Endothelial cell of umbilical vein (primary cell): ENCODE data around the gene ABCA8. TPM values are rescaled to one million over a fixed set of nuclear protein-coding genes. Genes with fewer than 3 reads are reported as not detected.

Experiments
- BruUV-seq: library from RNA; stranded (reverse); fragments of 400-500 nt; replicated peaks from 2 replicates; lab custom pipeline; 2021; lab: Mats Ljungman, UMichigan
- CTCF ChIA-PET: fragments of 300-600, 350-600 bp; sonication (Branson Sonifier 250); formaldehyde crosslinking; loops from one replicate; lab custom pipeline; 2021; ENCODE audit warnings: antibody characterized with exemption, inconsistent platforms; lab: Charles Lee
- POLR2A ChIA-PET: fragments of 300-600, 350-600 bp; sonication (Branson Sonifier 250); formaldehyde crosslinking; loops from one replicate; lab custom pipeline; 2021; ENCODE audit warnings: antibody characterized with exemption, inconsistent platforms; lab: Charles Lee
- DNase-seq: peaks from one replicate; pipeline ENCODE4 v3.0.0-alpha.2; 2011; ENCODE audit warnings: low read depth, low spot score
- FAIRE-seq: peaks from 2 replicates; lab custom pipeline; 2011; peaks lifted over from hg19 to GRCh38; lab: Jason Lieb, UNC
- H2AFZ ChIP-seq: 2 replicates; pipeline ENCODE4 v1.6.0; 2012; ENCODE audit warnings: low read depth, low read length, control low read depth, inconsistent platforms
- H3K27ac ChIP-seq: 2 replicates; pipeline ENCODE4 v1.5.1; 2011; ENCODE audit warnings: low read depth, mild to moderate bottlenecking, control low read depth, low read length, moderate library complexity; ENCODE audit not compliant: insufficient read depth
- H3K27me3 ChIP-seq, 2 experiments: 2 replicates each; pipeline versions ENCODE4 v1.6.0 to v1.6.1; 2011; ENCODE audit warnings: low read length in 2 of 2, mixed read lengths in 1 of 2; ENCODE audit not compliant: control insufficient read depth in 2 of 2, insufficient read depth in 2 of 2
- H3K36me3 ChIP-seq, 2 experiments: 2 replicates in 1 of 2; 3 replicates in 1 of 2; pipeline ENCODE4 v1.5.1; 2011; ENCODE audit warnings: low read length in 2 of 2, mild to moderate bottlenecking in 1 of 2, moderate library complexity in 1 of 2; ENCODE audit not compliant: control insufficient read depth in 2 of 2, insufficient read depth in 2 of 2; ENCODE audit errors: extremely low read depth in 1 of 2
- H3K4me1 ChIP-seq: 3 replicates; pipeline ENCODE4 v1.5.1; 2011; ENCODE audit warnings: mild to moderate bottlenecking, low read length; ENCODE audit not compliant: control insufficient read depth, insufficient read depth; ENCODE audit errors: extremely low read depth
- H3K4me2 ChIP-seq: 2 replicates; pipeline ENCODE4 v1.6.1; 2011; ENCODE audit warnings: low read length, control low read depth, mixed read lengths; ENCODE audit not compliant: insufficient read depth
- H3K4me3 ChIP-seq, 3 experiments: fragments of 200-600 bp in 1 of 3; sonication (generic), shearing (Covaris generic) in 1 of 3; replicated peaks in 1 of 3; 2 replicates each; pipeline ENCODE4 v1.5.1; 2011 to 2016; ENCODE audit warnings: control low read depth in 3 of 3, low read length in 3 of 3, mild to moderate bottlenecking in 2 of 3, inconsistent platforms in 1 of 3, low read depth in 1 of 3, moderate library complexity in 1 of 3; ENCODE audit not compliant: insufficient read depth in 1 of 3
- H3K79me2 ChIP-seq: 2 replicates; pipeline ENCODE4 v1.6.0; 2012; ENCODE audit warnings: low read length, inconsistent platforms; ENCODE audit not compliant: control insufficient read depth, insufficient read depth
- H3K9ac ChIP-seq: replicated peaks from 2 replicates; pipeline ENCODE3; 2011; ENCODE audit warnings: low read length, control low read depth; ENCODE audit not compliant: insufficient read depth; ENCODE audit errors: extremely low read depth
- H3K9me1 ChIP-seq: replicated peaks from 3 replicates; pipeline ENCODE4 v1.6.0; 2011; ENCODE audit warnings: mild to moderate bottlenecking, low read length; ENCODE audit not compliant: control insufficient read depth, insufficient read depth; ENCODE audit errors: extremely low read depth
- H3K9me3 ChIP-seq: replicated peaks from 2 replicates; pipeline ENCODE4 v1.5.1; 2012; ENCODE audit warnings: low read length, inconsistent platforms; ENCODE audit not compliant: control insufficient read depth, insufficient read depth
- H4K20me1 ChIP-seq: replicated peaks from 2 replicates; pipeline ENCODE3; 2011; ENCODE audit warnings: mild to moderate bottlenecking, low read length; ENCODE audit not compliant: control insufficient read depth, insufficient read depth; ENCODE audit errors: extremely low read depth
- EZH2 ChIP-seq: IDR thresholded peaks from 2 replicates; pipeline ENCODE4 v1.6.1; 2012; ENCODE audit warnings: borderline replicate concordance, low read depth, mild to moderate bottlenecking, moderate library complexity, low read length, inconsistent platforms; ENCODE audit not compliant: severe bottlenecking
- FOS ChIP-seq: IDR thresholded peaks from 2 replicates; pipeline ENCODE4 v1.6.1; 2011; ENCODE audit warnings: mild to moderate bottlenecking, low read length, moderate library complexity, borderline replicate concordance; ENCODE audit not compliant: insufficient read depth
- GATA2 ChIP-seq: IDR thresholded peaks from 2 replicates; pipeline ENCODE4 v1.7.0; 2011; ENCODE audit warnings: low read depth, mild to moderate bottlenecking, moderate library complexity, mixed read lengths, low read length; ENCODE audit not compliant: insufficient read length, insufficient read depth
- JUN ChIP-seq: IDR thresholded peaks from 2 replicates; pipeline ENCODE4 v1.6.1; 2011; ENCODE audit warnings: borderline replicate concordance, low read depth; ENCODE audit not compliant: insufficient read length, insufficient read depth
- MYC ChIP-seq: IDR thresholded peaks from one replicate; pipeline ENCODE4 v1.6.1; 2011; ENCODE audit warnings: mild to moderate bottlenecking, low read depth, low read length
- POLR2A ChIP-seq: IDR thresholded peaks from 2 replicates; pipeline ENCODE4 v1.6.1; 2012; ENCODE audit warnings: low read depth, mild to moderate bottlenecking, control low read depth, low read length
- POLR2AphosphoS5 ChIP-seq: IDR thresholded peaks from 2 replicates; pipeline ENCODE4 v1.6.1; 2012; ENCODE audit warnings: low read depth, mild to moderate bottlenecking, control low read depth, low read length, moderate library complexity; ENCODE audit not compliant: insufficient read depth
- dilution Hi-C: fragments of 300-500 bp; cut with MboI; formaldehyde crosslinking; loops from one replicate; pipeline ENCODE4 v1.15.0; 2019; ENCODE audit warnings: low sequenced_read_pairs; ENCODE audit not compliant: extremely low pct_ligation_motif_present
- intact Hi-C: fragments of 100-400 bp; cut with micrococcal nuclease; formaldehyde crosslinking; loops from one replicate; pipeline ENCODE4 v1.10.0; 2022
- polyA plus RNA-seq, 4 experiments: library from polyadenylated mRNA; depleted of rRNA in 3 of 4; stranded (reverse) in 3 of 4; unstranded in 1 of 4; fragments of >200 nt; gene quantifications; 2 replicates each; pipeline versions ENCODE4 v1.2.1 to v1.2.3, GENCODE V29; 2011 to 2012; ENCODE audit warnings: missing spikeins in 1 of 4
- total RNA-seq: library from RNA; stranded (reverse); gene quantifications from 2 replicates; pipeline ENCODE4 v1.2.3, GENCODE V29; 2021
- TF ChIP-seq, protein P1 (sequence below), 2 donors: IDR thresholded peaks; 1 replicate in 1 of 2; 2 replicates in 1 of 2; pipeline ENCODE4 v1.5.1; 2011; ENCODE audit warnings: low read length in 2 of 2, mild to moderate bottlenecking in 2 of 2, moderate library complexity in 2 of 2, control low read depth in 1 of 2, inconsistent platforms in 1 of 2, low read depth in 1 of 2; ENCODE audit not compliant: insufficient read depth in 1 of 2; ENCODE audit errors: extremely low read depth in 1 of 2
- TF ChIP-seq, protein P2 (sequence below): IDR thresholded peaks from 2 replicates; pipeline ENCODE4 v1.6.1; 2011; ENCODE audit not compliant: insufficient read depth, insufficient read length

Gene ABCA8
- total and polyA plus RNA-seq, 2 donors (not counting 3 experiments of a cell fraction or from before 2014, with no cell fraction given): 0.99 to 1.7 TPM

DNA sequence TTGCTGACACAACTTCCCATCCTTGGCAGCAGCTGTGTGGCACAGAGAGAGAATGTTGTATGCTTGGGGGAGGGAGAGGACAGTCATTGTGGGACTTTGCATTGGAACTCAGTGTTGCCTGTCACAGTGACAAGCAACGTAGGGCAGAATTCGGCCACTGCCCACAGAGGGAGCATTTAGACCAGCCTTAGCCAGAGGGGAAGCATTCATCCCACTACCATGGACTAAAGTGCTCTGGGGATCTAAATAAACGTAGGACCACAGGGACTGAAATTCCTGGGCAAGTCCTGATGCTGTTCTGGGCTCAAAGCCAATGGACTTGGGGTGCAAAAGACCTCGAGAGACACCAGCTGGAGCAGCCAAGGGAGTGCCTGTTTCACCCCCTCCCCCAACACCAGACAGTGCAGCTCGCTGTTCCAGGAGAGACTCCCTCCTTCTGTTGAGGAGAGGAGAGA, 44.9 kb downstream of the ABCA8 start:
- DNase-seq: no peak
- Histone ChIP-seq H3K9me3 (no peaks in the 10 kb centered on the region), H3K9me1 (no peaks in the 10 kb centered on the region), H3K27me3 (no peaks in the 10 kb centered on the region), H3K9ac (no peak overlapping the region), H3K4me2 (no peak overlapping the region), H3K36me3 (no peaks in the 10 kb centered on the region), H4K20me1 (no peaks in the 10 kb centered on the region), H3K27ac (no peak overlapping the region), H2AFZ (no peak overlapping the region), H3K4me3 (no peak overlapping the region), H3K4me1 (peaks cover 13% of the 10 kb centered on the region), H3K79me2 (no peaks in the 10 kb centered on the region)
- FAIRE-seq: no peak
- intact Hi-C loops: no loop called here
- BruUV-seq: no TSS peak
- no peak for TF ChIP-seq GATA2
- TF ChIP-seq, protein P1, sequence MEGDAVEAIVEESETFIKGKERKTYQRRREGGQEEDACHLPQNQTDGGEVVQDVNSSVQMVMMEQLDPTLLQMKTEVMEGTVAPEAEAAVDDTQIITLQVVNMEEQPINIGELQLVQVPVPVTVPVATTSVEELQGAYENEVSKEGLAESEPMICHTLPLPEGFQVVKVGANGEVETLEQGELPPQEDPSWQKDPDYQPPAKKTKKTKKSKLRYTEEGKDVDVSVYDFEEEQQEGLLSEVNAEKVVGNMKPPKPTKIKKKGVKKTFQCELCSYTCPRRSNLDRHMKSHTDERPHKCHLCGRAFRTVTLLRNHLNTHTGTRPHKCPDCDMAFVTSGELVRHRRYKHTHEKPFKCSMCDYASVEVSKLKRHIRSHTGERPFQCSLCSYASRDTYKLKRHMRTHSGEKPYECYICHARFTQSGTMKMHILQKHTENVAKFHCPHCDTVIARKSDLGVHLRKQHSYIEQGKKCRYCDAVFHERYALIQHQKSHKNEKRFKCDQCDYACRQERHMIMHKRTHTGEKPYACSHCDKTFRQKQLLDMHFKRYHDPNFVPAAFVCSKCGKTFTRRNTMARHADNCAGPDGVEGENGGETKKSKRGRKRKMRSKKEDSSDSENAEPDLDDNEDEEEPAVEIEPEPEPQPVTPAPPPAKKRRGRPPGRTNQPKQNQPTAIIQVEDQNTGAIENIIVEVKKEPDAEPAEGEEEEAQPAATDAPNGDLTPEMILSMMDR (IDR thresholded peaks at IDR 0.05; ENCODE audit: extremely low read depth in 1 of 2, insufficient read depth in 1 of 2, low read depth in 1 of 2, low read length in 2 of 2): no peak
- TF ChIP-seq POLR2A: no peak
- TF ChIP-seq, protein P2, sequence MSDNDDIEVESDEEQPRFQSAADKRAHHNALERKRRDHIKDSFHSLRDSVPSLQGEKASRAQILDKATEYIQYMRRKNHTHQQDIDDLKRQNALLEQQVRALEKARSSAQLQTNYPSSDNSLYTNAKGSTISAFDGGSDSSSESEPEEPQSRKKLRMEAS: no peak
- TF ChIP-seq JUN: no peak
- TF ChIP-seq POLR2AphosphoS5: no peak
- no peak for TF ChIP-seq MYC
- no peak for TF ChIP-seq EZH2
- no peak for TF ChIP-seq FOS
- POLR2A ChIA-PET: no interaction called here
- dilution Hi-C loops: no loop called here
- CTCF ChIA-PET: interaction anchor here (1.1 to 1.4 kb wide), 2 partner anchors 28 to 135 kb away, joined by 3 to 4 read pairs; no protein-coding TSS in a partner anchor
